Fibroblast of skin of right biceps (primary cell): Measurements from ENCODE around the gene FAM124A.

ENCODE experiments used
- DNase-seq: peaks from one replicate; pipeline ENCODE4 v3.0.0-alpha.2; 2013

FAM124A gene

DNA sequence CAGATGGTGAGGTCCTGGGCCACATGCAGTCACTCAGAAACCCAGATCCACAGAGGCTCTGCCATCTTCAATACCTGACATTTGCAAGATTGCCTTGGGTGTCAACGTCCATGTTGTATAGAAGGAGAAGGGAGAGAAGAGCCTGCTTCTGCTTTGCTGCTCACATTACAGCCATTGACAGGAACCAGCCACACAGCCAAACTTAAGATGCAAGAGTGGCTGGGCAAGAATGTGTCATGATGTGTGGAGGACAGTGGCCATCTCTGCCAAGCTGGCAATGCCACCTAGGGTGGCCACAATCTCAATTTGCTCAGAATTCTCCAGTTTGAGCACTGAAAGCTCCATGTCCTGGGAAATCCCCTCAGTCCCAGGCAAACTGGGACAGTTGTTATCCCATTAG, 91.4 kb downstream of the FAM124A start:
- DNase-seq, result no peak

DNA sequence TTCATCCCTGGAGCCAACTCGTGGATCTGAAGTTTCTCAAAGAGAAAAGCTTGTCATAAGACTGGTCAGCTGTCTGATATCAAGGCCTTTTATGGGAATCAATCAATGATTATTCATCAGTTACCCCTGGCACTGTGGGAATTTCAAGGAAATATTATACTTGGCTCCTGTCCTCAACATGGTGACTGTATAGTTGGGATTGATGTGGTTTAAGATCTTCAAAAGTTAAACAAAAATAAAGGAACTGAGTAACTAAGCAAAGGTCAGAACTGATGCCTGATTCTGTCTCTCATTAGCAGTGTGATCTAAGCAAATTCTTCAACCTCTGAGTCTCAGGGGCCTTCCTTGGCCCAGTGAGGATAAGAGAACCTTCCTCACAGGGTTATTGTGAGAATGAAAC, 95.1 kb downstream of the FAM124A start:
- DNase-seq, result peak; percentile 67

DNA sequence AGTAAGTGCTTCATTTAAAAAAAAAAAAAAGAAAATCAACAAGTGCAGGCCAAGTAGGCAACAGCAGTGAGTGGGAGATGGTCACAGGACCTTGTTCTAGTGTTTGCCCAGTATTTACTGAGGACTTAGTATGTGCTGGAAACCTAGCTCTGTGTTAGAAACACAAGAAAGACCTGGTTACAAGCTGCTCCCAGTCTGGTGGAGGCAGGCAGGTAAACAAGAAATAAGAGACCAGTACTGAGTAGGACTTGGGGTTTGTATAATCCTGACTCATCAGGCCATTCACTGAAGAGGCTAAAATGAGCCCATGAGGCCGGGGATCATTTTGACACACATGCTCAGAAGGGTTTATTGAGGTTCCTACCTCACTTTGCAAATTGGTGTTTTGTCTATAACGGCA, 95.8 kb downstream of the FAM124A start:
- DNase-seq, result no peak

DNA sequence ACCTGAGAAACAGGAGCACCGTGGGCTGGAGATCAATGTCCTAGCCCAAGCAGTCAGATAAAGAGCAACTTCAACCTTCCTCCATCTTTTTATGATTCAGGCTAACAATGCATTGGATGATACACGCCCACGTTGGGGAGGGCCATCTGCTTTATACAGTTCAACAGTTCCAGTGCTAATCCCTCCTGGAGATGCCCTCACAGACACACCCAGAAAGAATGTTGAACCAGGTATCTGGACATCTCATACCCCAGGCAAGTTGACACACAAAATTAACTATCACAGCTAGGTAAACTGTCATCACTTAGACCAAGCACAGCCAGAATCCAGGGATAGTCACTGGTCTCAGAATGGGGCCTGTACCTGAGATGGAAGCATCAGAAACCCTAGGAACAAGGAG, 96.7 kb downstream of the FAM124A start:
- DNase-seq, result no peak

DNA sequence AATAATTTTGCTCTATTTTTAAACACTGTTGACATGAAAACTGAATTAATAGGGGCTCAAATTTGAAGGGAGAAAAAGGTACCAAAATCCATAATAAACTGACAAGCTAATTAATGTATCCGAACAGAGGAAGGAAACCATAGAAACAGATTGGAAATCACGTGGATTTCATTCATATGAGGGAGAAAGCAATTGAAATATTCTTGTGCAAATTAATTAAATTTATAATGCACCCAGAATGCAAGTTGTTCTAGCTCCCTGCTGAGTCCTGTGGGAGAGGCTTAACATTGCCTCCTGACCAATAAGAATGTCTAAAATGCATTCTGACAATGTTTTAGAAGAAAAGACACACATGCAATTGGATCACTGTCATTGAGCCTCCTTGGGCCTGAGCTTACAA, 99.6 kb downstream of the FAM124A start:
- DNase-seq, result no peak

DNA sequence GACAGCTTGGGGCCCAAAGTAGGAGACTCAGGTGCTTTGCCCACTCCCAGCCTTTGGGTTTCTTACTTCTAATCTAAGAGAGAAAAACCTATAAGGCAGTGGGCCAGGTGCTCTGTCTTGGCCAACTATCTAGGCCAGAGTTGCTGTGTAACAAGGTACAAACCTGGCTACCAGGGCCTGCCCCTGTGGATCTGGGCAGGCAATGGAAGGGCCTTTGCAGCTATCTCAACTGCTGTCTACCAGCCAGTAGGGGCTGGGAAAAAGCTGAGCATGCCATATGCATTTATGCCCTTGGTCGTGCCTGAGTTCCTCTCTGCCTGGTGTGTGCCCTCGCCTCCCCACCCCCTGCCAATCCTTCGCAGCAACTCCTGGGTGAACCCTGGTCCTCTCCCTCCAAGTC, 100.6 kb downstream of the FAM124A start:
- no peak for DNase-seq

DNA sequence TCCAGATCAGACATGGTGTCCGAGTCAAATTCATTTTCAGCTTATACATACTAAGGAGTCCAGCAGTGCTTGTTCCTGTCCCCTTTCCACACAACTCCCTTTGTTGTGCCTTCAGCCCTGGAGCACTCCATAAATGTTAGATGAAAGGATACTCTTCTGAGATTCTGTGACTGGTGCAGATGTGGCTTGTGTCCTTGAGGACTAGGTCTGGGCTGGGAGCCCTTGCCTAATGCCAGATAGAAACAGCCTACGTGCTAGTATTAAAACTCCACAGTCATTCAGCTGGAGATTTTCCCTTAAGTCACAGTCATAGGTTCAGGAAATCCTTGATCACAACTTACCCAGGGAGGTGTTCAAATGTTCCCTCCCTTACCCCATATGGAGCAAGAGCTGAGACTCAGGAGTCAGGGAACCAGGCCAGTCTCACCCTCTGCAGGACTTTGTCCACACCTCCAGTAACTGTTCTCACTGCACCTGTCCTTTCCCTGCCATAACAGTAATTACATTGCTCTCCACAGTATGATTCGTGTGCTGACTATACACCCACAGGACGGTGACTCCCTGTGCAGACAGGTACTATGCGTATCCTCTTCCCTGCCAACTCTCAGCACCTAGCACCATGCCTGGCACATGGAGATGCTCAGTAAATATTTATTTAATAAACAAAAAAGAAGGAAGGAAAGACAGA, 101.8 kb downstream of the FAM124A start:
- DNase-seq, result no peak

DNA sequence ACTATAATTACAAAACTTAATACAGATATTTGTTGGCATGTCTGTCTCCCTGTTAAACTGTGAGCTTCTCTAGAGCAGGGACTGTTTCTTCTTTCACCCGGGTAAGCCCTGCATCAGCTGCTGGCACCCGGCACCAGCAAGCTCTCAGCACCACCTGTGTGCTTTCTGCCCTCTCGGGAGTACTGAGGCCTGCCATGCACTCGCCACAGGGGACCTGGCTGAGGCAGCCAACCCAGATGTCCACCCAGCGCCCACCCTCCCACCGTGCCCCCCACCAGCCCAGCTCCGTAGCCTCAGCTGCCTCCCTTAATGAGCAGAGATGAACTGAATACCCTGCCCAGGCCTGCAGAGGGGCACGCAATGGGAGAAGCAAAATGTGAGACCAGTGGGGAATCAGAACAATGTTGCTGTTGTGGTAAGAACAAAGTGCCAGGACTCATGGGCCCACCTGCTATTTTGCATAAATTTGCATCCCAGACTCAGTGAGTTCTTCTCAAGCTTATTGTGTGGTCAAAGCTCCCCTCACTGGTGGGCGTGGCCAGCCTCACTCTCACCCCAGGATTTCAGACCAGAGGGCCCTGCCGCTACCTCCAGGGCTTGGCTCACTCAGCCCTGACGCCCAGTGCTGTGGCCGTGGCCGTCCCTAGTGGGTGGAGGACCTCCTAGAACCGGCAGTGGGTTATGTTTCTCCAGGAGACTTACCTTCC, 102.7 kb downstream of the FAM124A start:
- no peak for DNase-seq

DNA sequence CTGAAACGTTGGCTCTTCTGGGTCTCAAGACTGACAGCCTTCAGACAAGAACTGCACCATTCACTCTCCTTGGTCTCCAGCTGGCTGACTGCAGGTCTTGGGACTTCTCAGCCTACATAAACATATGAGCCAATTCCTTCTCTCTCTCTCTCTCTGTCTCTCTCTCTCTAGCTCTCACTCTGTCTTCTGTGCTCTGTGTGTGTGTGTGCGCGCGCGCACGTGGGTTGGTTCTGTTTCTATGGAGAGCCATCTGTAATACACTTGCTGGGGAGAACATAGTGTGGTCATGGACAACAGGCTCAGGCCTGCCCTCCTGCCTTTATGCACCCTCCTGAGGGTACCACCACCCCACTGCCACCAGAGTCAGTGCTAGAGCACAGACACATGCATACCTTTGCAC, 103.6 kb downstream of the FAM124A start:
- DNase-seq, result no peak

DNA sequence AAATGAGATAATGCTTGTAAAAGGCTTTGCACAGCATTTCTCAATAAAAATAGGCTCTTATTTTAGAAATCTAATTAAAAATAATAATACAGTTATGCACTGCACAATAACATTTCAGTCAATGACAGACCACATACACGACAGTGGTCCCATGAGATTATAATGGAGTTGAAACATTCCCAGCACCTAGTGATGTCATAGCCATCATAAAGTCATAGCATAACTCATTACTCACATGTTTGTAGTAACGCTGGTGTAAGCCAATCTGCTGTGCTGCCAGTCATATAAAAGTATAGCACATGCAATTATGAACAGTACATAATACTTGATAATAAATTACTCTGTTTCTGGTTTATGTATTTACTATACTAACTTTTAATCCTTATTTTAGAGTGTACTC, 104.6 kb downstream of the FAM124A start:
- peak; percentile 15 for DNase-seq

DNA sequence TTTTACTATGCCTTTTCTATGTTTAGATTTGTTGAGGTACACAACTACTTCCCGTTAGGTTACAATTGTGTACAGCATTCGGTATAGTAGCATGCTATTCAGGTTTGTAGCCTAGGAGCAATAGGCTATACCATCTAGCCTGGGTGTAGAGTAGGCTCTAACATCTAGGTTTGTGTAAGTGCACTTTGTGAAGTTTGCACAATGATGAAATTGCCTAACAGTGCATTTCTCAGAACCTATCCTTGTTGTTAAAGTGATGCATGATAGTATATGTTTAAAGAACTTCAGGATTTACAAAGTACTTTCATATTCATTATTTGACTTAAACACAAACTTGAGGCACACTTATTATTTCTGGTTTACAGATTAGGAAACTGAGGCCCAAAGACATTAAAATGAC, 105.8 kb downstream of the FAM124A start:
- no peak for DNase-seq

DNA sequence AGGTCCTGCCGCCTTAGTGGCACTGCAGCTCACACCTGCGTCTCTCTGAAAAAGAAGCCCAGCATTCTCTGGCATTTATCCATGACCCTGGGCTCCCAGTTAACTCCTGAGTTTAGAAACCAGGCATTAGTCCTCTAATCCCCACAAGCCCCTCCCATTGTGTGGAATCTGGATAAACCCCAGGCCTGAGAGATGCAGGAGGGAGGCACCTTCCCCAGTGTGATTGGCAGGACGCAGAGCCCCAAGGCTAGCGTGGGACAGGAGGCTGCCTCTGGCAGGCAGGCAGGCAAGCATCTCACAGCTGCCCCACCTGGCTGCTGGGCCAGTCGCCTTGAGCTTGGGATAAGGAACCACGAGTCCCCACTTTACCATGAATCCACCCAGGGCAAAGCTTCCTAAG, 106.3 kb downstream of the FAM124A start:
- DNase-seq, result no peak

DNA sequence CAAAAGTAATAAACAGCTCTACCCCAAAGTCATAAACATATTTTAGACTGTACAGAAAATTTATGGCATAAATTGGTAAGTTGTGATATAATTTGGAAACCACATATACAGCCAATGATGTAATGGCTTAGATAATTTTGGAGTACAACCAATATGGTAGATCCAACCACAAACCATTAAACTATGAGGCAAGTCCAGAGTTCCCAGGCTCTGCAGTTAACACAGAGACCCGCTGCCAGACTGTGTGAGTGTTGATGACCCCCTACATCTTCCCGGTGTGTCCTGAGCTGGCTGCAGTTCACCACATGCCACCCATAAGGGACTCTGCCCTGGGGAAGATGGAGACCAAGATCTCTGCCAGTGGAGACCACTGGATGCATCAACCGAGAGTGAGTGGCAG, 107.4 kb downstream of the FAM124A start:
- no peak for DNase-seq

DNA sequence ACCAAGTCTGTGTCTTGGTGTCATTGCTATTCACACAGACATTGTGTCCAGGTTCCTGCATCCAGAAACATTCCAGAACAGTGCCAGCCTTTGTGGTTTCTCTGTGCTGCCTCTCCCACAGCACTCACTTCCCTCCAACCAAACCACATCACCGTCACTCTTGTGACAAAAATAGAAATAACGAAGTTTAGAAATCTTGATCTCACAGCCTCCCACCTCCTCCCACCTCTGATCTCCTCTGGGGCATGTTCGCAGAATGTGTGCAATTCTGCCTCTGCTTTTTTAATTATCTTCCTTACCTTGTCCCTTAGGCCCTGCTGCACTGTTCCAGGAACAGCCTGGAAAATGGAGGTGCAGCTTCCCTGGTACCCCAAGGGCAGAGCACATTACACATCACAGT, 108.6 kb downstream of the FAM124A start:
- DNase-seq, result peak; percentile 43

DNA sequence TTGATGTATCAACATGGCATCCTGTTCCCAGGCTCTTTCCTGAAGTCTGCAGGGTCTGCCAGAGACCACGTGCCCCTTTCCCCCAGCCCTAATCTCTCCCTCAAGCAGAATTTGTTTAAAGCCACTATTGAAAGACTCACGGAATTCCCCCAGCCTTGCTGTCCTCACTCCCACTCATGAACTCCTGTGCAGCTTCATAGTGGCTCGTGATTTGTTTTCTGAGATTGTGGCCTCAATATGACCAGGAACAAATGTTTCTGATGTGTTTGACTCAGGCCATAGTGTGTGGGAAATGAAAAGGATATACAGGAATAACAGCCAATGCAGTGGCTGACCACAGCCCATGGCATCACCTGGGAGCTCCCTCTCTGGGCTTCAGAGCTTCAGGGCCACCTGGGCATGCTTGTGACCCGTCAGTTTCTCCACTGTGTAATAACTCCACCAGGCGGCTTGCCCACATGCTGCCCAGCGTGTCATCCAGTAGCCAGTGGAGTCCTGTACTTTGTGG, 109.2 kb downstream of the FAM124A start:
- DNase-seq, result no peak

DNA sequence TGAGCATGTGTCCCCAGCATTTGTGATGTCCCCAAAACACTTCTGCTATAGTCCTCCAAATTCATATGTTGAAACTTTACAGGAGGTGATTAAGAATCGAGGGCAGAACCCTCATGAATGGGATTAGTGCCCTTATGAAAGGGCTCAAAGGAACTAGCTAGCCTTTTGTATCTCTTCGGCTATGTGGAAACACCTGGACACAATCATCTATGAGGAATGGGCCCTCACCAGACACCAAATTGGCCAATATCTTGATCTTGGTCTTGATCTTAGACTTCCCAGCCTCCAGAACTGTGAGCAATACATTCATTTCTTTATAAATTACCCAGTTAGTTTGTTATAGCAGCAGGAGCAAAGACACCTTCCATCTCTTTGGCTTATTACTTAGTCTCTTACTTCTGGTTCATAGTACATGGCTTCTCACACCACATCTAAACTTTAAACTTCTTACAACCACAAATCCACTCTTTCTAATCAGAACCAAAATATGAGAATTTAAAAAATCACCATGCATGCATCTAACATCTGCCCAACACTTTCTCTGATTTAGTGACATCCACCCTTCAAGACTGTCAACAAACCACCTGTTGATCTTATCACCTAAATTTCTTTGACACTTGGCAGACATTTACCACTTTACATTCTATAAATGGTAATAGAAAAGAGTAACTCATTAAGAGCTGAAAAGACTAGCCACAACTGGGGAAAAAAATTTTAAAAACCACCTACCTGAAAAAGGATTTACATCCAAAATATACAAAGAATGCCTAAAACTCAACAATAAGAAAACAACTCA, 110.6 kb downstream of the FAM124A start:
- no peak for DNase-seq

DNA sequence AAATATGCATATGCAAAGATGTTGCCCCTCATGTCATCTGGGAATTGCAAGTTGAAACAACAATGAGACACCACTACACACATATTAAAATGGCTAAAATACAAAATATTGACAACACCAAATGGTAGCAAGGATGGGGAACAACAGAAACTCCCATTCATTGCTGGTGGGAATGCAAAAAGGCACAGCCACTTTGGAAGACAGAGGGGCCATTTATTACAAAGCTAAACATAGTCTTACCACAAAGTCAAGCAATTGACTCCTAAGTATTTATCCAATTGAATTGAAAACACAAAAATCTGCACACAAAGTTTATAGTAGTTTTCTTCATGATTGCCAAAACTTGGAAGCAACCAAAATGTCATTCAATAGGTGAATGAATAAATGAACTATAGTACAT, 111.2 kb downstream of the FAM124A start:
- no peak for DNase-seq

DNA sequence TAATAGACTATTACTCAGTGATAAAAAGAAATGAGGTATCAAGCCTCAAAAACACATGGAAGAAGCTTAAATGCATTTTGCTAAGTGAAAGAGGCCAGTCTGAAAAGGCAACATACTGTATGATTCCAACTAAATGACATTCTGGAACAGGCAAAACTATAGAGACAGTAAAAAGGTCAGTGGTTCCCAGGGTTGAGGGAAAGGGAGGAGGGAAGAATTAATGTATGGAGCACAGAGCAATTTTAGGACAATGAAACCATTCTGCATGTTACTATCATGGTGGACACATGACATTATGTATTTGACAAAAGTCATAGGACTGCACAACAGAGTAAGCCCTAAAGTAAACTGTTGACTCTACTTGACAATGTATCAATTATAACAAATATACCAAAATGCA, 111.6 kb downstream of the FAM124A start:
- DNase-seq, result no peak
